MM.1S (cell line): ENCODE measurements around the gene AP4S1.

Experiments
- CTCF ChIP-seq: fragments of 300-600 bp; sonication (generic); IDR thresholded peaks from 2 replicates; pipeline ENCODE4 v1.5.1; 2016; ENCODE audit warnings: antibody characterized with exemption, low read length, mixed read lengths
- EZH2 ChIP-seq: fragments of 300-600 bp; sonication (generic); optimal IDR thresholded peaks from 2 replicates; pipeline ENCODE3; 2017; ENCODE audit warnings: low read depth, mild to moderate bottlenecking, antibody characterized with exemption, low read length, mixed read lengths

- TF ChIP-seq CTCF (no peak), EZH2 (no peak)
Observed at GRCh38 chr14:30985796-30986195, 39.7 kb upstream of the AP4S1 start.
